NCI-H748 (cell line): ENCODE data around the gene GFRA3.
"Not testable (repeated sequence)": the region's sequence is repeated elsewhere in the genome, so short reads cannot be mapped to it uniquely, and the experiment has no call there.

Experiments
- DNase-seq: peaks from one replicate; lab custom pipeline; 2025; ENCODE audit not compliant: unreplicated experiment; lab: John Stamatoyannopoulos, UW

Gene GFRA3, protein sequence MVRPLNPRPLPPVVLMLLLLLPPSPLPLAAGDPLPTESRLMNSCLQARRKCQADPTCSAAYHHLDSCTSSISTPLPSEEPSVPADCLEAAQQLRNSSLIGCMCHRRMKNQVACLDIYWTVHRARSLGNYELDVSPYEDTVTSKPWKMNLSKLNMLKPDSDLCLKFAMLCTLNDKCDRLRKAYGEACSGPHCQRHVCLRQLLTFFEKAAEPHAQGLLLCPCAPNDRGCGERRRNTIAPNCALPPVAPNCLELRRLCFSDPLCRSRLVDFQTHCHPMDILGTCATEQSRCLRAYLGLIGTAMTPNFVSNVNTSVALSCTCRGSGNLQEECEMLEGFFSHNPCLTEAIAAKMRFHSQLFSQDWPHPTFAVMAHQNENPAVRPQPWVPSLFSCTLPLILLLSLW

DNA sequence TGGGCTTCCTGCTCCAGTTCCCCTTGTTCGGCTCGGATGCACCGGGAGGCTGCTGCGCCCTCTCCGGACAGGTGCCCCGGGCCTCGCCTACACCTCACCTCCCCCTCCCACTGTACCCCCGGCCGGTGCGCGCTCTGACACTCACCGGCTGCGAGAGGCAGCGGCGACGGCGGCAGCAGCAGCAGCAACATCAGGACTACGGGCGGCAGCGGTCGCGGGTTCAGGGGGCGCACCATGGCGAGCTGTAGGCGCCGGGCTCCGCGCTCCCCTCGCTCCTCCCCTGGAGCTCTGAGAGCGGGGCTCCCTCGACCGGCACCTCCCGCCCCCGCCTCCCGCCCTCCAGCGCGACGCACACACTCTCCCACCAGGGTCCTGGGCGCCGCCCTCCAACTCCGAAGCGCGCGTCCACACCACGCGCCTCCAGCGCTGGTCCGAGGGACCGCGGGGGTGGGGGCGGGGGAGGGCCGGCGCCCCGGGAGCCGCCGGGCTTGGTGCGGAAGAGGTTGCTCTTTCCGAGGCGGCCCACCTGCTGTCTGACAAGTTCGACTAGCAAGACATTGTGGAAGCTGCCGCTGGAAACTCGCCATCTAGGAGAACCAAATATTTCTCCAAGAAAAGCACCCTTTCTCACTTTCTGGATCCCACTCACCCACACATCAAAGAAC, at the start of gene GFRA3:
GFRA3 (minus strand) TSS at position 433 of the 665 bp plus-strand sequence; CDS start at position 236, 197 bp downstream.
- peak; percentile 15 for DNase-seq

DNA sequence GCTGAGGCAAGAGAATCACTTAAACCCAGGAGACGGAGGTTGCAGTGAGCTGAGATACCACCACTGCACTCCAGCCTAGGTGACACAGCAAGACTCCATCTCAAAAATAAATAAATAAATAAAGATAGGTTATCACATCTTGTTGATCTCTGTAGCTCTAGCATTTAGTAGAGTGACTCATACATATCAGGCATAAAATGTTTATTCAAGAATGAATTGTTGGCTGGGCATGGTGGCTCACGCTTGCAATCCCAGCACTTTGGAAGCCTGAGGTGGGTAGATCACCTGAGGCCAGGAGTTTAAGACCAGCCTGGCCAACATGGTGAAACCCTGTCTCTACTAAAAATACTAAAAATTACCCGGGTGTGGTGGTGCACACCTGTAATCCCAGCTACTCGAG, 43.8 kb upstream of the GFRA3 start:
- DNase-seq: not testable (repeated sequence)

DNA sequence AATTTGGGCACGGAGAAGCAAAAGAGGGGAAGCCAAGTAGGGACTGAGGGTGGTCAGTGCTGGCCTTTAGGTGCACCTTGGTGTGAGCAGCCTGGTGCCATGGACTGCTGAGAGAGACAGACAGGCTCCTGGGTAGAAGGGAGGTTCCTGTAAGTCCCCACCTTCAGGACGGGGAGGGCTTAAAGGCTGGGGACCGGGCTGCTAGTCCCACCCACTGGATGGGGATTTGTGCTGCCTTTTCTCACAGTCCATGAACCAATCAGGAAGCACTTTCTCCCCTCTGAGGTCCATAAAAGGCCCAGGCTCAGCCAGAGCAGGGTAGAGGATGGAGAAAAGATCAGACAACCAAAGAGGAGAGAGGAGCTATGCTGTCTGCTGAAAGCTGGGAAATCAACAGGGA, 41.9 kb upstream of the GFRA3 start:
- DNase-seq: no peak

DNA sequence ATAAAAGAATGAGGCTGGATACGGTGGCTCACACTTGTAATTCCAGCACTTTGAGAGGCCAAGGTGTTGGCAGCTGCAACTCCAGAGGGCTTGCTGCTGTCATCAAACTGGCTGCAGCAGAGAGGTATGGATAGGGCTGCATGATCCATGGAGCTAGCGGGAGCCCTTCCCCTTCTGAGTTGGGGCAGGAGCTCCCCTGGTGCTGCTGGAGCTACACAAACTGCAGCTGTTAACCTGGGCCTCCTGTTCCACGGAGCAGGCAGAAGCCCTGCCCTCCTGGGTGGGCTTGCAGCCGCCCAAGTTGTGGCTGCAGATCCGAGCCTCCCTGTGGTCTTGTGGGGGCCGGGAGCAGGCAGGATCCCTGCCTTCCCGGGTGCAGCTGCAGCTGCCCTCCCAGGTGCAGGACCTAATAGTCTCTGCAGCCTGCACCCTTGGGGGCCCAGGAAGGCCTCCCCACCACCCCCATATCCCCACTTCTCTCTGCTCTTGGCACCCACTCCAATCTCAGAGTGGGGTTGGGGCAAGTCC, 41.4 kb upstream of the GFRA3 start:
- DNase-seq: no peak

DNA sequence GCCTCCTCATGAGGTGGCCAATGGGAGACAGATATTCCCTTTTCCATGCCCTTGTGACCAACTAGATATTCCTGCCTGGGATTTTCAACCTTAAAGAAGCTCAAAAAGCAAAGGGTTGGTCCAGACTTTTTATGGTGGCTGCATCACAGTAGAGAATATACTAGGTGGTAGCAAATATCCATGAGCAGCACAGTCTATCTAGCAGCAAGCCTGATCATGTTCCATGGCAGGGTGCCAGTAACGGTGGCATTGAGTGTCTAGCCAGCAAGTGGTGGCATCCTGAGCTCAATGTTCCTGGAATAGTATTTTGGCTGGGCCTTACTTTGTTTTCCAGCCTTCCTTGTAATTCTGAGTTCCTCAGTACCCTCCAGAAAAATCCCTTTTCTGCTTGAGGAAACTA, 31.4 kb upstream of the GFRA3 start:
- peak; percentile 18 for DNase-seq

DNA sequence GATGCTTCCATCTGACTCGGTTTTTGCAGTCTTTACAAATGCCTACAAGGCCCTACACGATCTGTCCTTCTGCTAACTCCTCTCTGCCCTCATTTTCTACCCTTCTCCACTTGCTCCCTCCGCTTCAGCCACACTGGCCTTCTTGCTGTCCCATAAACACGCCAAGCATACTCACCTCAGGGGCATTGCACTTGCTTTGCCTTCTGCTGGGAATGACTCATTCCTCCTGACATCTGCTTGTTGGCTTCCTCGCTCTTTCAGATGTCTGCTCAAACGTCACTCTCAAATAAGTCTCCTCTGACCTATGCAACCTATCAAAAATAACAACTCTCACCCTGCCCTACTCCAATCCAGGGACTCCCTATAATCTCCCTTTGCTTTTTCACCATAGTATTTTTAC, 29.0 kb upstream of the GFRA3 start:
- no peak for DNase-seq

DNA sequence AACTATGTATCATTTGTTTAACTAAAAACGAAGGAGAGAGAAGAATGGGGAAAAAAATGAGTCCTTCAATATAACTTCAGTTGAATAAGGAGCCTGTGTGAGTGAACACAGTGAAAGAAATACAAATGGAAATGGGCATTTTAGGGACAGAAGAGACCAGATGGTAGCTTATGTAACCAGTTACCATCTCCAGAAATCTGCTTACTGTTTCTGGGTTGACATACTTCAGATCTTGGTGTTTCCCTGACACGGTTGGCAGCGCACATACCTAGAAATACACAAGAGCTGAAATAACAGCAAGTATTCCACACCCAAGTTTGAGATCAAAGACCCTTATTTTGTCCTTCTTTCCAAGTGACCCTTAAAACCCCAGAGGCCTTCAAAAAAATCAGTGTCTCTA, 14.9 kb upstream of the GFRA3 start:
- DNase-seq: no peak

DNA sequence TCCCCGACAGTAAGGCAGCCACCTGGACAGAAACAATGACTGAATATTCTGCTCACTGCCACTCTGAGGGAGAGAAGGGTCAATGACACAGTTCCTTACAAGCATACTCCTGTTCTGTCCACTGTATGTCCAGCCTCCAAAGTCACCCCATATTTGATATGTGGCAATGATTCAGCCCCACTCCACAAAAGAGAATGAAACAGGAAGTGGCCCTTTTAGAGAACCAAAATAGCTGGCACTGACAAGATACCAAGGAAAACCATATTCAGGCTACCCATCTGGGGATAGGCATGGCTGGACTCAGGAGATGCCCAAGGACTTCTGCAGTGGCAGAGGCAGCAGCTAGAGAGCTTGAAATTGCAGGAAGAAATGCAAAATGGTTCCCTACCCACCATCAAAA, 12.8 kb upstream of the GFRA3 start:
- DNase-seq: no peak

DNA sequence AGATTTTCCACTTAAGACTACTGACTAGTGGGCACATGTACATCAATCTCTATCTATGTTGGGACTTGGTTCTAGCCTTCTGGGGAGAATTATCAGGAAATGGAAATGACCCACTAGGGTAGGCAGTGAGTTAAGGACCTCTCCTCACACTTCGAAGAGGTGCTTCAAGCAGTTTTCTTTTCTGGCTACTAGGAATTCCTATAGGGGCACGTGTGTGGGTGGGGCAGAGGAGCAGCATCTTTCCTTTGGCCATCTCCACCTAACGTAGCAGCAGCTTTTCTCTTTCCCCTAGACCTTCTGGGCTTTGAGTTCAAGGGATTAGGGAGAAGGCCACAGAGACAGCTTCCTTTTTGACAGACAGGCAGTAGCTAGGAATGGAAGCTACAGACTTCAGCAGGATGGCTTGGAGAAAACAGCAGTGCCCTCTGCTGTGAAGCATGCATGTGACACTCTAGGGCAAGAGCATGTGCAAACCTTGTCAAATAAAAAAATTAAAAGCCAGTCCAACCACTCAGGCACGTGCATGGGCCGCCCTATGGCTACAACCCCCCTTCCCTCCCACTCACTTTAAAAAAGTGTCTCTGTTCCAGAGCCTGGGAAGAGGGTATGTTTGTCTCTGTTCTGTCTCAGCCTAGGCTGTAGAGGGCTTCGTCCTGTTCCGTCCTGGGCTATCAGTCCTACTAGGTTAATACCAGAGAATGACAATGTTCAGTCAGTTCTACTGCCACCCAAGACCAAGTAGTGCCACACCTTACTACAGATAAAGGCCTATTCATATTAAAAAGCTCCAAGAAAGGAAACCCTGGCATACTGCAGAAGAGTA, 8.7 kb upstream of the GFRA3 start:
- DNase-seq: peak; percentile 60

DNA sequence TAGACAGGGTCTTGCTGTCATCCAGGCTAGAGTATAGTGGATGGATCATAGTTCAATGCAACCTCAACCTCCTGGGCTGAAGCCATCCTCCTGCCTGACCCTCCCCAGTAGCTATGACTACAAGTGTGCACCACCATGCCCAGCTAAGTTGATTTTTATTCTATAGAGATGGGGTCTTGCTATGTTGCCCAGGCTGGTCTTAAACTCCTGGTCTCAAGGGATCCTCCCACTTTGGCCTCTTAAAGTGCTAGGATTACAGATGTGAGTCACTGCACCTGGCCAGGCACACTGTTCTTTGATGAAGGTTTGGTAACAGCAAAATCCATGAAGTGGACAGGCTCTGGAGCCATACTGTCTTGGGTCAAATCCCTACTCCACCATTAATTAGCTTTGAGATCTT, 6.5 kb upstream of the GFRA3 start:
- no peak for DNase-seq

DNA sequence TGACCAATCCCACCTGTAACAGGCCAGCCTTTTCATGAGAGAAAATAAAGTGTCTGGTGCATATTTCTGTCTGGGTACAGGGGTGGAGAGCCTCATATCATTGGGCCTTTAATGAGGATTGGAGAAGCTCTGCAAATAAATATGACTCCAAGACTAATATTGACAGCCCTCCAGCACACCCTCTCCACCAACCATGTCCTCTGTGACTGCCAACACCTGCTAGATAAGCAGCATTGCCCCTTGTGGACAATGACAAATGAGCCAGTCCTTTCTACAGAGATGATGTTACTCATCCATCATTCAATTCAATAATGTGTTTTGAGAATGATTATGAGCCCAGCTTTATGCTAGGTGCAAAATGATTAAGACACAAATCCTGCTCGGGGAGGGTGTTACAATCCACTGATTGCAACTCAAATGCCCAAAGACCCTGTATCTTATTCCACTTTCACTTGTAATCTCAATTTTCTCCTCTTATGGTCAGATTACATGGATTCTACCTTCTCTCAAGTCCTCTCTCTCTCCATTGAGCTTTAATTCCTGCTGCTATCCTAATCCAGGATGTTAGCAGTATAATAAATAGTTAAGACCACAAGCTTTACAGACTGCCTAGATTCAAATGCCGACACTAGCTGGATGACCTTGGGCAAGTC, 2.1 kb upstream of the GFRA3 start:
- peak; percentile 96 for DNase-seq

DNA sequence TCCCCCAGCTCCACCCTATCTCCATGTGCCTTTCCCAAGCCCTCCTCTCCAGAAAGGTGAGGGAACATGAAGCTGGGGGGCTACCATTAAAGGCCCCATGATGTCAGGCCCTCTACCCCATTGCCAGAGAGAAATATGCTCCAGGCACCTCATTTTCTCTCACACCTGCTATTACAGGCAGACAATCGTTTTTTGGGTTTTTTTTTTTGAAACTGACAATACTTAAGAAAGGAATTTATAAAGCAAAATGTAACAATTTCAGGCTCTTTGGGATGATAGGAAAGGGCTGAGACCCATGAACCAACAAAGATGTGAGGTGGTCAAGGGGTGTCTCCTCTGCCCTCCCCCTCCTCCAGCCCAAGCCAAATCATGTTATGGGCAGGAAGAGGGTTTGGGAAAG, 1.5 kb upstream of the GFRA3 start:
- DNase-seq: no peak

DNA sequence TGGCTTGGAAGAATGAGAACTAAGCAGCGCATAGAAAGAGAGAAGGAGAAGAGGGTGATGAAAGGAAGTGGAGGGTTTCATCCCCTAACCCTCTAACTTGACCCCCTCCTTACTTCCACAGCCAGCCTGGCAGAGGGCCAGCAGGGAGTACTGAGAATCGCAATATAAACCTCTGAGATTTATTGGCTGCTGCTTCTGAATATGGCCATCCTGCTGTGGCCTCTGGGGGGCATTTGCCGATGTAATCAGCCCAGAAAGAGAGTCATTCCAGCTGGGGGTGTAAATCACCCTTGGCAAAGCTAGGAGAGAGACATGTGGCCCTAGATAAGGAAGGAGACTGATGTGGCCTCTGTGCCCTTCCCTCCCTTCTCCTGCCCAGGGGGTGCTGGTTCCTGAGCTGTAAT, 960 bp upstream of the GFRA3 start:
- DNase-seq: peak; percentile 45

DNA sequence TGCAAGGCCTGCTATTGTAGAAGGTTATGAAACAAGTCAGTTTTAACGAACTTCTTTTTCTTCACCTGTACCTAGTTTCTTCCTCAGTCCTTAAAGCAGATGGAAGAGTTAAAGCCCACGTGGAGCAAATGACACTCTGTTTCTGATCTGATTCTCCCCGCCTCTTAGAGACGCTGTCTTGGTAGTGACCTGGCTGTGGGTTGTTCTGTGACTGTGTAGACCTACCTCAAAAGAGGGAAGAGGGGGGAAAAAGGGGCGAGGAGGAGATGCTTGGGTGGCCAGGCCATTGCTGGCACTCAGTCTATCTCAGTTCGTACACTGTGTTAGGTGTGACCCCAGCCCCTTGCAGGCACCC, 610 bp downstream of the GFRA3 start:
- no peak for DNase-seq

DNA sequence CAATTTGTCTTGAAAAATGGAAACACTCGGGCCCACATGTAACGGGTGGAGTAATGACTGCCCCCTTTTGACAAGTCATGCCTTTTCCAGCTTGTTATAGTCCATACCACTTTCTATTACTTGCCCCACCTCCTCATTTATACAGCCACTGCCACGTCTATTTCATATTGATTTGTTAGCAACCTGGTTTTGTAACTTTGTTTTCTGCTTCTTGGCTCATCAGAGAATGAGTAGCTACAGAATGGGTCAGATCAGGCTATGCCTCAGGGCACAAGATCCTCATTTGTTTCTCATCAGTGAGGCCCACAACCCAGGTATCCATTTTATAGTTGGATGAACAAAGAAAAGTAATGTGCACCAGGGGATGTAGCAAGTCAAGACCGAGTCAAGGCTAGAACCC, 1.7 kb downstream of the GFRA3 start:
- DNase-seq: no peak

DNA sequence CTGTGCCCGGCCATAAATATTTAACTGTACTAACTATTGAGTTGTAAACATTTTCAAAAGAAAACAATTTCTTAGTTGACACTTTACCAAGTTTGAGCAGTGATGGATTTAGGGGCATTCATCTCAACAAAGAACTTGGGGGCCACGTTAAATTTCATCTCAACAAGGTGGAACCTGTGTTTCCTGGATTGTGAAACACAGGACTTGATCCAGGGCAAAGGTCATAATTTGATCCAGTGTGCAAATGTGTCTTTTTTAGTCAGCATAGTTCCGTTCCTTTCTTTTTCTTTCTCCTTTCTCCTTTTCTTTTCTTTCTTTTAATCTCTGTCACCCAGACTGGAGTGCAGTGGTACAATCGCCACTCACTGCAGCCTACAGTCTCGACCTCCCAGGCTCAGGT, 3.1 kb downstream of the GFRA3 start:
- DNase-seq: no peak

DNA sequence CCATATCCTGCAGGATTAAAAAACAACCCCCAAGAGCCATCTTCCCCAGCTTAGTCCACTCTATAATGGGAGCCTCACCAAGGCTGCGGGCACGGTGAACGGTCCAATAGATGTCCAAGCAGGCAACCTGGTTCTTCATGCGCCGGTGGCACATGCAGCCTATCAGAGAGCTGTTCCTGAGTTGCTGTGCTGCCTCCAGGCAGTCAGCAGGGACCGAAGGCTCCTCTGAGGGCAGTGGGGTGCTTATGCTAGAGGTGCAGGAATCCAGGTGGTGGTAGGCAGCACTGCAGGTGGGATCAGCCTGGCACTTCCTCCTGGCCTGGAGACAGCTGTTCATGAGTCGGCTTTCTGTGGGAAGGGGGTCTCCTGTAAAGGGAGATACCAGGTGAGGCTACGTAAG, 10.2 kb downstream of the GFRA3 start:
- no peak for DNase-seq

DNA sequence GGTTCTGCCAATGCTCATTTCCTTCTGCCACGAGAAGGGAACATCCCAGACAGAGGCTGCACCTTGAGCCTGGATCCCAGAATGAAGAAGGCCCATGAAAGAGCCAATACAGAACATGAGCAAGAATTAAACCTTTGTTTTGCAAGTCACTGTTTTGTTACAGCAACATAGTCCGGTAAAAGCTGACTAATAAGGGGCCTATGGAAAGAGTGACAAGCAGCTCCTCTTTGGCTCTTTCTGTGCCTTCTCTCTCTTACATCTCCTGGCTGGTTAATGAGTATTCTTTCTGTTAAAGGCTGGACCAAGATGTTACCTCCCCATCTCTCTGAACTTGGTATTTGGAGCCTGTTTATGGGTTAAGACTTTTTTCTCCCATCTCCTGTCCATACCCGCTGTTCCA, 10.8 kb downstream of the GFRA3 start:
- no peak for DNase-seq

DNA sequence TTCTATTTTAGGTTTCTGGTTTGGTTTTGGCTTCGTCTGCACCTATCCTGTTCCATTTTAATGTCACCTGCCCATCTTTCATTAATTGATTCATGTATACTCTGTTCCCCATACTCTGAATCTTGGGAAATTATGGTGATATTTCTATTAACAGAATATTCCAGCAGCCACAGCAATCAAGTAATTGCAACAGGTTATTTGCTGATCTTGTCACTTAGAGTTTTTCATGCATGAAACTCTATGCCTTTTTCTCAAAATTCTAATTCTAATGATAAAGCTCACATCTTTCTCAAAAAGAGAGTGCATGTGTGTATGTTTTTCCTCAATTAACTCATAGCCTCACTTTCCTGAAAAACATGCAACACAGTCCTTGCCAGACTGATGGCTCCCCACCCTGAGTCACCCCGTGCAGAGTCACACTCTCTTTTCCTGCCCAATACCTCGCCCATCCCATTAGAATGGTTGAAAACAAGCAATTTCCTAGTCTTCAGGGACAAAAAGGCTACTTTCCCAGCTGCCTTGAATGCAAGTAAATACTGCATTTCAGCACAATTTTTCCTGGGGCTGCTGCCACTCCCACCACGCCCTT, 15.6 kb downstream of the GFRA3 start:
- DNase-seq: no peak

DNA sequence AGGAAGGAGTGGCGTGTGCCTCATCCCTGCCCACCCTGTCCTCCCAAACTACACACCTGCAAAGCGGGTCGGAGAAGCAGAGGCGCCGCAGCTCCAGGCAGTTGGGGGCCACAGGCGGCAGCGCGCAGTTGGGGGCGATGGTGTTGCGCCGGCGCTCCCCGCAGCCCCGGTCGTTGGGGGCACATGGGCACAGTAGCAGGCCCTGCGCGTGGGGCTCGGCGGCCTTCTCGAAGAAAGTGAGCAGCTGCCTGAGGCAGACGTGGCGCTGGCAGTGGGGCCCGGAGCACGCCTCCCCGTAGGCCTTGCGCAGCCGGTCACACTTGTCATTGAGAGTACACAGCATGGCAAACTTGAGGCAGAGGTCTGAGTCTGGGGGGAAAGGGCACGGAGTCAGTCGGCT, 16.8 kb downstream of the GFRA3 start:
- no peak for DNase-seq

DNA sequence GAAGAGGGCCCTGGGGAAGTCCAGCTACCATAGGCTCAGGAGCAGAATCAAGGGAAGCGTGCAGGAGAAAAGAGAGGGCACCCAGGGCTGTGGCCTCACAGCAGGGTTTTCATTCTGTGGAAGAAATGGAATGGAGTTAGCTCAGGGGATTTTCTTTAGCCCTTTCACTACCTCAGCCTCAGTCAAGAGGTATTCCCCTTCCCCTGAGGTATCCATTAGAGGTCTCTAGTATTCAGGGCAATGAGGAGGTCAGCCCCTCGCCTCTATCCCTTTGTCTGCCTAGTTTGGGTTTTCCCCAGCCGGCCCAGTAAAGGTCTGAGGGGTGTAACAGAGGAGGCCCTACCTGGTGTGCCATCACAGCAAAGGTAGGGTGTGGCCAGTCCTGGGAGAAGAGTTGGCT, 21.5 kb downstream of the GFRA3 start:
- no peak for DNase-seq
